ENCODE measurements around the gene GDF2. TPM values are rescaled to one million over a fixed set of nuclear protein-coding genes. Genes with fewer than 3 reads are reported as not detected.

GDF2 gene
- total RNA-seq, 1 experiment from 2014 or later = not detected

GRCh38 chr10:47365431-47366180 is 43.4 kb downstream of the GDF2 start:
- CTCF ChIA-PET = no interaction called here
- TF ChIP-seq, protein P1, sequence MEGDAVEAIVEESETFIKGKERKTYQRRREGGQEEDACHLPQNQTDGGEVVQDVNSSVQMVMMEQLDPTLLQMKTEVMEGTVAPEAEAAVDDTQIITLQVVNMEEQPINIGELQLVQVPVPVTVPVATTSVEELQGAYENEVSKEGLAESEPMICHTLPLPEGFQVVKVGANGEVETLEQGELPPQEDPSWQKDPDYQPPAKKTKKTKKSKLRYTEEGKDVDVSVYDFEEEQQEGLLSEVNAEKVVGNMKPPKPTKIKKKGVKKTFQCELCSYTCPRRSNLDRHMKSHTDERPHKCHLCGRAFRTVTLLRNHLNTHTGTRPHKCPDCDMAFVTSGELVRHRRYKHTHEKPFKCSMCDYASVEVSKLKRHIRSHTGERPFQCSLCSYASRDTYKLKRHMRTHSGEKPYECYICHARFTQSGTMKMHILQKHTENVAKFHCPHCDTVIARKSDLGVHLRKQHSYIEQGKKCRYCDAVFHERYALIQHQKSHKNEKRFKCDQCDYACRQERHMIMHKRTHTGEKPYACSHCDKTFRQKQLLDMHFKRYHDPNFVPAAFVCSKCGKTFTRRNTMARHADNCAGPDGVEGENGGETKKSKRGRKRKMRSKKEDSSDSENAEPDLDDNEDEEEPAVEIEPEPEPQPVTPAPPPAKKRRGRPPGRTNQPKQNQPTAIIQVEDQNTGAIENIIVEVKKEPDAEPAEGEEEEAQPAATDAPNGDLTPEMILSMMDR (conservative IDR thresholded peaks at IDR 0.05; ENCODE audit: low read depth, low read length) = no peak
- no peak for TF ChIP-seq EZH2 (IDR thresholded peaks at IDR 0.05; ENCODE audit: borderline replicate concordance, low read depth, low read length, poor library complexity, severe bottlenecking)
- DNase-seq (ENCODE audit: low spot score) = no peak
- Histone ChIP-seq H3K27ac (ENCODE audit: low read depth, low read length, poor library complexity, severe bottlenecking) (no peak overlapping the region), H3K4me3 (ENCODE audit: low read depth, low read length, poor library complexity, severe bottlenecking) (no peak overlapping the region), H3K27me3 (replicated peaks; ENCODE audit: insufficient read depth, low read depth, low read length, poor library complexity) (no peaks in the 10 kb centered on the region), H3K4me1 (ENCODE audit: insufficient read depth, low read length, poor library complexity, severe bottlenecking) (no peaks in the 10 kb centered on the region), H3K36me3 (ENCODE audit: insufficient read depth, low read length, poor library complexity, severe bottlenecking) (no peaks in the 10 kb centered on the region), H3K9me3 (ENCODE audit: low read depth, low read length, poor library complexity, severe bottlenecking) (no peaks in the 10 kb centered on the region)
- POLR2A ChIA-PET (ENCODE audit: low non-redundant PET) = no interaction called here
- BruUV-seq (replicated peaks) = no TSS peak
- intact Hi-C loops (cut with micrococcal nuclease; ENCODE audit: unreplicated experiment) = no loop called here

- Histone ChIP-seq H3K9me3 (ENCODE audit: low read depth, low read length, poor library complexity, severe bottlenecking) (no peaks in the 10 kb centered on the region), H3K4me3 (ENCODE audit: low read depth, low read length, poor library complexity, severe bottlenecking) (no peak overlapping the region), H3K27me3 (replicated peaks; ENCODE audit: insufficient read depth, low read depth, low read length, poor library complexity) (no peaks in the 10 kb centered on the region), H3K4me1 (ENCODE audit: insufficient read depth, low read length, poor library complexity, severe bottlenecking) (no peaks in the 10 kb centered on the region), H3K36me3 (ENCODE audit: insufficient read depth, low read length, poor library complexity, severe bottlenecking) (no peaks in the 10 kb centered on the region), H3K27ac (ENCODE audit: low read depth, low read length, poor library complexity, severe bottlenecking) (no peak overlapping the region)
- no TSS peak for BruUV-seq (replicated peaks)
- POLR2A ChIA-PET (ENCODE audit: low non-redundant PET) = no interaction called here
- intact Hi-C loops (cut with micrococcal nuclease; ENCODE audit: unreplicated experiment) = no loop called here
- CTCF ChIA-PET = no interaction called here
- no peak for DNase-seq (ENCODE audit: low spot score)
- no peak for TF ChIP-seq EZH2 (IDR thresholded peaks at IDR 0.05; ENCODE audit: borderline replicate concordance, low read depth, low read length, poor library complexity, severe bottlenecking)
- TF ChIP-seq, protein P1 (conservative IDR thresholded peaks at IDR 0.05; ENCODE audit: low read depth, low read length) = no peak
These were observed 44.0 kb downstream of the GDF2 start for GRCh38 chr10:47366181-47366631.

DNA sequence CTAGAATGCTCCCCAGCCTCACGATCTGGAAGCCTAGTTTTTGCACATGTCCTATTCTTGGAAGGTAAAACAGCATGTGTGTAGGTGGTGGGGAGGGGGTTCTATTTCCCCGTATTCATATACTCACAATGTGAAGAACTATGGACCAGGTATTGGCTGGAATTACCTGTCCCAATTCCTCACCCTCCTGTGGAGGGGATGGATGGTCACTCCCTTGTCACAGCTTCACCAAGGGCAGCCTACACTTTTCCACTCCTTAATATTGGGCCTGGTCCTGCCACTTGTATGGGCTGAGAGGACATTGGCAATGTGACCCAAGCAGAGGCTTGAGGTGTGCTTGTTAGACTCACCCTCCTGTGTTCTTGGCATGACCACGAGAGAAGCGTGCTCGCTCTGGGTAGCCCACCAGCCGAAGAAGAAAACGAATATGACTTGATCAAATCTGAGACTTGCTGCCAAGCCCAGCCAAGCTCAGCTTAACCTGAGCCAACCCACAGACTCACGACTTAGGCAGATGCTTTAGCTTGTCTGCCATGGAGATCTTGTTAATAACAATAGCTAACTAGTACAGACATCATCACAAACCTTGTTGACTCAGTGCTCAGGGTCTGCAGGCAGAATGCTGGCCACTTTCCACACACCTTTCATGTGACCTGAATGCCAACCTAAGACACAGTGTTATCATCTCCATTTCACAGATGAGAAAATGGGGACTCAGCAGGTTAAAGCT is 44.6 kb downstream of the GDF2 start:
- no peaks in the 10 kb centered on the region for H3K27me3 ChIP-seq (replicated peaks; ENCODE audit: insufficient read depth, low read depth, low read length, poor library complexity)
- no TSS peak for BruUV-seq (replicated peaks)
- no peaks in the 10 kb centered on the region for H3K4me1 ChIP-seq (ENCODE audit: insufficient read depth, low read length, poor library complexity, severe bottlenecking)
- ChIA-PET CTCF (no interaction called here), POLR2A (ENCODE audit: low non-redundant PET) (no interaction called here)
- H3K9me3 ChIP-seq (ENCODE audit: low read depth, low read length, poor library complexity, severe bottlenecking) = no peaks in the 10 kb centered on the region
- H3K27ac ChIP-seq (ENCODE audit: low read depth, low read length, poor library complexity, severe bottlenecking) = no peak overlapping the region
- H3K36me3 ChIP-seq (ENCODE audit: insufficient read depth, low read length, poor library complexity, severe bottlenecking) = no peaks in the 10 kb centered on the region
- no peak overlapping the region for H3K4me3 ChIP-seq (ENCODE audit: low read depth, low read length, poor library complexity, severe bottlenecking)
- TF ChIP-seq, protein P1 (conservative IDR thresholded peaks at IDR 0.05; ENCODE audit: low read depth, low read length) = no peak
- TF ChIP-seq EZH2 (IDR thresholded peaks at IDR 0.05; ENCODE audit: borderline replicate concordance, low read depth, low read length, poor library complexity, severe bottlenecking) = no peak
- intact Hi-C loops (cut with micrococcal nuclease; ENCODE audit: unreplicated experiment) = no loop called here
- no peak for DNase-seq (ENCODE audit: low spot score)
